A673 (cell line): ENCODE results near the gene FXYD2. TPM values are rescaled to one million over a fixed set of nuclear protein-coding genes. Genes with fewer than 3 reads are reported as not detected.

Experiments used
- BruUV-seq: library from RNA; stranded (reverse); fragments of 400-500 nt; replicated peaks from 2 replicates; lab custom pipeline; 2021; lab: Mats Ljungman, UMichigan
- CTCF ChIA-PET: fragments of 300-600 bp; sonication (Branson Sonifier 250); formaldehyde crosslinking; loops from one replicate; lab custom pipeline; 2022; ENCODE audit warnings: antibody characterized with exemption; lab: Charles Lee
- POLR2A ChIA-PET: fragments of 300-600 bp; sonication (Branson Sonifier 250); formaldehyde crosslinking; loops from one replicate; lab custom pipeline; 2022; ENCODE audit warnings: antibody characterized with exemption; ENCODE audit not compliant: low non-redundant PET; lab: Charles Lee
- DNase-seq: peaks from one replicate; pipeline ENCODE4 v3.0.0-alpha.2; 2015; ENCODE audit warnings: low spot score
- H3K27ac ChIP-seq: fragments of 200-600 bp; sonication (generic); 2 replicates; pipeline ENCODE4 v1.5.1; 2016; ENCODE audit warnings: mixed run types, low read depth, mild to moderate bottlenecking, mixed read lengths, antibody characterized with exemption, low read length; ENCODE audit not compliant: poor library complexity, severe bottlenecking
- H3K27me3 ChIP-seq: fragments of 200-600 bp; sonication (generic); replicated peaks from 2 replicates; pipeline ENCODE4 v1.6.1; 2017; ENCODE audit warnings: mixed run types, low read depth, mild to moderate bottlenecking, mixed read lengths, antibody characterized with exemption, low read length; ENCODE audit not compliant: insufficient read depth, poor library complexity
- H3K36me3 ChIP-seq: fragments of 200-600 bp; sonication (generic); 2 replicates; pipeline ENCODE4 v1.6.1; 2016; ENCODE audit warnings: mixed run types, mild to moderate bottlenecking, mixed read lengths, antibody characterized with exemption, low read length; ENCODE audit not compliant: insufficient read depth, poor library complexity, severe bottlenecking
- H3K4me1 ChIP-seq: fragments of 200-600 bp; sonication (generic); 2 replicates; pipeline ENCODE4 v1.6.1; 2017; ENCODE audit warnings: mixed run types, mild to moderate bottlenecking, mixed read lengths, antibody characterized with exemption, low read length; ENCODE audit not compliant: insufficient read depth, poor library complexity, severe bottlenecking
- H3K4me3 ChIP-seq: fragments of 200-600 bp; sonication (generic); 2 replicates; pipeline ENCODE4 v1.5.1; 2016; ENCODE audit warnings: low read depth, mixed run types, mild to moderate bottlenecking, mixed read lengths, low read length; ENCODE audit not compliant: poor library complexity, severe bottlenecking
- H3K9me3 ChIP-seq: fragments of 200-600 bp; sonication (generic); 2 replicates; pipeline ENCODE4 v1.6.1; 2016; ENCODE audit warnings: mixed run types, low read depth, mild to moderate bottlenecking, mixed read lengths, antibody characterized with exemption, low read length; ENCODE audit not compliant: poor library complexity, severe bottlenecking
- EZH2 ChIP-seq: fragments of 200-600 bp; sonication (generic); IDR thresholded peaks from 2 replicates; pipeline ENCODE4 v1.6.1; 2017; ENCODE audit warnings: borderline replicate concordance, low read depth, mild to moderate bottlenecking, mixed read lengths, antibody characterized with exemption, low read length; ENCODE audit not compliant: poor library complexity, severe bottlenecking
- intact Hi-C: fragments of 100-400 bp; cut with micrococcal nuclease; formaldehyde crosslinking; loops from one replicate; pipeline ENCODE4 v1.10.0; 2022; ENCODE audit not compliant: unreplicated experiment
- total RNA-seq: library from RNA; stranded (reverse); gene quantifications from 2 replicates; pipeline ENCODE4 v1.2.3, GENCODE V29; 2021
- TF ChIP-seq, protein P1 (sequence below): fragments of 300-800, 200-600 bp; sonication (generic); conservative IDR thresholded peaks from 2 replicates; pipeline ENCODE4 v1.5.1; 2017; ENCODE audit warnings: low read depth, mild to moderate bottlenecking, antibody characterized with exemption, low read length, moderate library complexity, mixed read lengths

The FXYD2 gene
- total RNA-seq, 1 experiment from 2014 or later, result not detected

DNA sequence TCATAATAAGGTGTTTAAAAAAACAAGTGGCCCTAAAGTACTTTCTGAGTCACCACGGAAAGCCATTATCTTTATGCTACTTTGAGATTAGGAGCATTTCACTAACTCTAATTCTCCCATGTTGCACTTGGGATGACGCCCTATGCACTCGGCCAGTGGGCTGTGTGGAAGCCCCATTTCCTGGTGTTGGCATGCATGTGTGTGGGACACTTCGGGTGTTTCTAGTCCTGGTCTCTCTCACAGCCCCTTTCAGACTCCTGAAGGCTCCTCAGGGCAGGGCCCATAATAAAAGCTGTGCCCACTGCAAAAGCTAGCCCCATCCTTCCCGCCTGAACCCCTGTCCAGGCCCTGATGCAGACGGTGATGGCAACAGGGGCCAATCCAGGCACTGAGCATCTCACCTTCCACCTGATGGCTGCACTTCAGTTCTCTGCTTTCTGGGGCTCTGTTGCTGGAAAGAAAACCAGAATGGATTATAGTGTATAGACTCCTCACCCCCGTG is 14.9 kb upstream of the FXYD2 start:
- H3K4me3 ChIP-seq, result no peak overlapping the region

DNA sequence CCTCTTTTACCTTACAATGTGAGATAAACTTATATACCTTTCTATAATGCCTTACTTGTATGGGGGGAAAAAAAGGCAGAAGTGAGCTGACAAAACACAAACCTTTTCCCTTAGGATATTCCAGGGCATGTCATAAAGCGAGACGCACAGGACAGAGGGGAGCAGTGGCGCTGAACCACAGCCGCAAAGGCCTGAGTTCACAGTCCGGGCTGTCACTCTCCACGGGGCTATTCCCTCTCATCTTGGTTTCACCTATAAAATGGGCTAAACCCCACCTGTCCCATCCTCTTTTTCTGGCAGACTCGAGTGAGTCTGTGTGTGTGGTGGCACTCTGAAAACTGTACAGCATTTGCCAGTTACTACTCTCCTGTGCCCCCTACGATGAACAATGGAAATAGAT is 14.4 kb upstream of the FXYD2 start:
- Histone ChIP-seq H3K9me3 (no peaks in the 10 kb centered on the region), H3K4me3 (no peak overlapping the region), H3K27me3 (no peaks in the 10 kb centered on the region), H3K4me1 (no peaks in the 10 kb centered on the region), H3K36me3 (no peaks in the 10 kb centered on the region), H3K27ac (no peak overlapping the region)
- no TSS peak for BruUV-seq
- intact Hi-C loops, result no loop called here
- ChIA-PET POLR2A (no interaction called here), CTCF (no interaction called here)
- TF ChIP-seq, protein P1, sequence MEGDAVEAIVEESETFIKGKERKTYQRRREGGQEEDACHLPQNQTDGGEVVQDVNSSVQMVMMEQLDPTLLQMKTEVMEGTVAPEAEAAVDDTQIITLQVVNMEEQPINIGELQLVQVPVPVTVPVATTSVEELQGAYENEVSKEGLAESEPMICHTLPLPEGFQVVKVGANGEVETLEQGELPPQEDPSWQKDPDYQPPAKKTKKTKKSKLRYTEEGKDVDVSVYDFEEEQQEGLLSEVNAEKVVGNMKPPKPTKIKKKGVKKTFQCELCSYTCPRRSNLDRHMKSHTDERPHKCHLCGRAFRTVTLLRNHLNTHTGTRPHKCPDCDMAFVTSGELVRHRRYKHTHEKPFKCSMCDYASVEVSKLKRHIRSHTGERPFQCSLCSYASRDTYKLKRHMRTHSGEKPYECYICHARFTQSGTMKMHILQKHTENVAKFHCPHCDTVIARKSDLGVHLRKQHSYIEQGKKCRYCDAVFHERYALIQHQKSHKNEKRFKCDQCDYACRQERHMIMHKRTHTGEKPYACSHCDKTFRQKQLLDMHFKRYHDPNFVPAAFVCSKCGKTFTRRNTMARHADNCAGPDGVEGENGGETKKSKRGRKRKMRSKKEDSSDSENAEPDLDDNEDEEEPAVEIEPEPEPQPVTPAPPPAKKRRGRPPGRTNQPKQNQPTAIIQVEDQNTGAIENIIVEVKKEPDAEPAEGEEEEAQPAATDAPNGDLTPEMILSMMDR, result no peak
- TF ChIP-seq EZH2, result no peak
- DNase-seq, result no peak

More for the DNA sequence above, 14.9 kb upstream of the FXYD2 start:
- TF ChIP-seq, protein P1, result no peak
- TF ChIP-seq EZH2, result no peak
- H3K36me3 ChIP-seq, result no peaks in the 10 kb centered on the region
- no peaks in the 10 kb centered on the region for H3K27me3 ChIP-seq
- ChIA-PET CTCF (no interaction called here), POLR2A (no interaction called here)
- no TSS peak for BruUV-seq
- H3K9me3 ChIP-seq, result no peaks in the 10 kb centered on the region
- no peak for DNase-seq
- intact Hi-C loops, result no loop called here
- H3K27ac ChIP-seq, result no peak overlapping the region
- H3K4me1 ChIP-seq, result no peaks in the 10 kb centered on the region

DNA sequence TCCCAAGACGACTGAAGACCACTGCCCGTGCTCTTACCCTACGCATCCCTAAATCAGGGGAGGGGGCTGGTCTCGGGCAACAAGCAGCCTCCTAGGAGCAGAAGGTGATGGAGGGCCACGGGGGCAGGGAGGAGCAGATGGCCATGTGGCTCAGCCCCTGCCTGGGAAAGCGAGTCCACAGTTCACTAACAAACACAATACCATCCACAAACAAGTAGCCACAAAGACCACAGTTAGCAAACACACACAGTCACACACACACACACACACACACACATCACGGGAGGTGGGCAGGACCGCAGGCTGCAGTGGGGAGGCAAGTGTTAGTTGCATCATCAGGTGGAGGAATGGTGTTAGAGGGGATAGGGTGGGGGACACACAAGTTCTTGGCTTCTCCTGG is 13.2 kb upstream of the FXYD2 start:
- ChIA-PET CTCF (no interaction called here), POLR2A (no interaction called here)
- Histone ChIP-seq H3K27me3 (no peaks in the 10 kb centered on the region), H3K9me3 (no peaks in the 10 kb centered on the region), H3K36me3 (no peaks in the 10 kb centered on the region), H3K4me1 (no peaks in the 10 kb centered on the region), H3K27ac (no peak overlapping the region), H3K4me3 (no peak overlapping the region)
- DNase-seq, result no peak
- intact Hi-C loops, result no loop called here
- TF ChIP-seq EZH2, result no peak
- TF ChIP-seq, protein P1, result no peak
- no TSS peak for BruUV-seq
